Heart right ventricle (tissue), 16 donors: ENCODE results near the gene HOXB2. TPM values are rescaled to one million over a fixed set of nuclear protein-coding genes. Genes with fewer than 3 reads are reported as not detected.

Experiments used
- ATAC-seq, 8 donors: fragments of 200-7000 bp; cut with Tn5 transposase; one replicate each; pipeline ENCODE4 v1.9.1; 2020; ENCODE audit warnings: mild to moderate bottlenecking in 8 of 8, moderate library complexity in 8 of 8, moderate number of reproducible peaks in 1 of 8
- DNase-seq, 2 donors: peaks; one replicate each; pipeline ENCODE4 v3.0.0-alpha.2; 2020
- H3K27ac ChIP-seq, 10 donors: fragments of 200-600 bp; sonication (generic) in 2 of 10; one replicate each; pipeline versions ENCODE4 v1.5.0 to v1.8.0; 2020 to 2022; ENCODE audit warnings: mild to moderate bottlenecking in 3 of 10
- H3K27me3 ChIP-seq, 7 donors: fragments of 200-600 bp; one replicate each; pipeline ENCODE4 v1.8.0; 2021 to 2022; ENCODE audit warnings: mild to moderate bottlenecking in 2 of 7
- H3K36me3 ChIP-seq, 9 donors: fragments of 200-600 bp; sonication (generic) in 1 of 9; one replicate each; pipeline versions ENCODE4 v1.5.0 to v1.8.0; 2020 to 2022; ENCODE audit warnings: mild to moderate bottlenecking in 2 of 9
- H3K4me1 ChIP-seq, 9 donors: fragments of 200-600 bp; sonication (generic) in 1 of 9; one replicate each; pipeline versions ENCODE4 v1.5.0 to v1.8.0; 2020 to 2022; ENCODE audit warnings: mild to moderate bottlenecking in 4 of 9
- H3K4me3 ChIP-seq, 10 donors: fragments of 200-600 bp; sonication (generic) in 2 of 10; one replicate each; pipeline versions ENCODE4 v1.5.0 to v1.8.0; 2020 to 2022; ENCODE audit warnings: mild to moderate bottlenecking in 7 of 10, moderate library complexity in 2 of 10
- H3K9me3 ChIP-seq, 11 donors: fragments of 200-600 bp in 10 of 11; sonication (generic) in 2 of 11; one replicate each; pipeline versions ENCODE4 v1.5.0 to v1.8.0; 2013 to 2022; ENCODE audit warnings: mild to moderate bottlenecking in 2 of 11, control low read depth in 1 of 11, moderate library complexity in 1 of 11
- WGBS, 2 donors: extraction: QIAGEN DNeasy Blood & Tissue Kit; methylation state at CpG; one replicate each; pipeline ENCODE4 v1.1.7; 2013; ENCODE audit warnings: inconsistent platforms in 1 of 2; 5-methylcytosine and 5-hydroxymethylcytosine counted together
- intact Hi-C, 10 donors: fragments of 100-400 bp; cut with DNase I; formaldehyde crosslinking; loops; one replicate each; pipeline versions ENCODE4 v1.11.1 to v1.14.2; 2022
- polyA plus RNA-seq, 2 donors: library from polyadenylated mRNA; stranded (reverse); fragments of 200-250 nt; gene quantifications; one replicate each; pipeline ENCODE4 v1.2.3, GENCODE V29; 2013
- total RNA-seq, 10 donors: library from RNA; stranded (reverse); fragmentation: NEBNext Ultra II Directional in 3 of 10; extraction: Animal tissue kit (Norgen Biotek cat#: 25700) in 3 of 10; gene quantifications; one replicate each; pipeline versions ENCODE4 v1.2.1 to v1.2.4, GENCODE V29; 2021 to 2023
- TF ChIP-seq, protein P1 (sequence below), 9 donors: fragments of 200-600 bp; sonication (generic) in 2 of 9; IDR thresholded peaks; one replicate each; pipeline versions ENCODE4 v1.5.0 to v1.8.0; 2021 to 2022; ENCODE audit warnings: antibody characterized with exemption in 9 of 9, mild to moderate bottlenecking in 5 of 9, moderate library complexity in 1 of 9
- donor health status: Arrhythmogenic right ventricular cardiomyopathy.
- donor health status: ischemic (EF 13 %, LVEDD 7.1; RV severe dilation, severe dysfunction).
- donor health status: healthy with polysubstance abuse.
- donor health status: DM: no; HTN: yes; CAD: no.
- donor health status: DM: no; HTN: no; CAD: no.
- donor health status: ischemic (EF 25% LVEDD 6.9; RV normal size, moderate dysfunction).
- donor health status: ischemic (EF 25% LVEDD 5.7; RV mildly dilated, moderate dysfunction).
- donor health status: healthy.
- donor health status: DM: yes; HTN: yes; CAD: no.
- donor health status: Ischemic cardiomyopathy.
- donor health status: ischemic (EF 35%, LVEDD 5.7; RV mildly dilated, moderate dysfunction).
- donor health status: nonischemic (EF 11% LVEDD 7.7; RV severe dilation, severe dysfunction).
- donor health status: DM: yes; HTN: yes; CAD: no.
- donor health status: PGD.
- donor health status: ischemic (EF 29% LVEDD 5.4; RV normal size, mild dysfunction).
- donor health status: nonischemic (EF 23%, LVEDD 6.1; RV moderate dilation, normal function).

The HOXB2 gene
- total and polyA plus RNA-seq, 12 donors, result 0.47 to 7.9 (median 2.2) TPM

- WGBS, 2 donors, result 41 to 44% methylated on average over 5 of the region's 5 CpGs
- Histone ChIP-seq H3K27me3 (peaks cover 0 to 100% (median 96%) of the 10 kb centered on the region in 7 donors), H3K36me3 (peaks cover 0 to 4% (median 0%) of the 10 kb centered on the region in 9 donors), H3K27ac (no peak overlapping the region), H3K4me3 (no peak overlapping the region), H3K9me3 (no peaks in the 10 kb centered on the region), H3K4me1 (peaks cover 0 to 26% (median 0%) of the 10 kb centered on the region in 9 donors)
- TF ChIP-seq, protein P1, sequence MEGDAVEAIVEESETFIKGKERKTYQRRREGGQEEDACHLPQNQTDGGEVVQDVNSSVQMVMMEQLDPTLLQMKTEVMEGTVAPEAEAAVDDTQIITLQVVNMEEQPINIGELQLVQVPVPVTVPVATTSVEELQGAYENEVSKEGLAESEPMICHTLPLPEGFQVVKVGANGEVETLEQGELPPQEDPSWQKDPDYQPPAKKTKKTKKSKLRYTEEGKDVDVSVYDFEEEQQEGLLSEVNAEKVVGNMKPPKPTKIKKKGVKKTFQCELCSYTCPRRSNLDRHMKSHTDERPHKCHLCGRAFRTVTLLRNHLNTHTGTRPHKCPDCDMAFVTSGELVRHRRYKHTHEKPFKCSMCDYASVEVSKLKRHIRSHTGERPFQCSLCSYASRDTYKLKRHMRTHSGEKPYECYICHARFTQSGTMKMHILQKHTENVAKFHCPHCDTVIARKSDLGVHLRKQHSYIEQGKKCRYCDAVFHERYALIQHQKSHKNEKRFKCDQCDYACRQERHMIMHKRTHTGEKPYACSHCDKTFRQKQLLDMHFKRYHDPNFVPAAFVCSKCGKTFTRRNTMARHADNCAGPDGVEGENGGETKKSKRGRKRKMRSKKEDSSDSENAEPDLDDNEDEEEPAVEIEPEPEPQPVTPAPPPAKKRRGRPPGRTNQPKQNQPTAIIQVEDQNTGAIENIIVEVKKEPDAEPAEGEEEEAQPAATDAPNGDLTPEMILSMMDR (IDR thresholded peaks at IDR 0.05), result no peak
- ATAC-seq (no peak), DNase-seq (no peak)
- intact Hi-C loops, result no loop called here
These were observed 8.3 kb upstream of the HOXB2 start for GRCh38 chr17:48553190-48553547.

GRCh38 chr17:48552466-48553189 lies 7.7 kb upstream of the HOXB2 start:
- H3K4me1 ChIP-seq, result peaks cover 0 to 28% (median 0%) of the 10 kb centered on the region in 9 donors

DNA sequence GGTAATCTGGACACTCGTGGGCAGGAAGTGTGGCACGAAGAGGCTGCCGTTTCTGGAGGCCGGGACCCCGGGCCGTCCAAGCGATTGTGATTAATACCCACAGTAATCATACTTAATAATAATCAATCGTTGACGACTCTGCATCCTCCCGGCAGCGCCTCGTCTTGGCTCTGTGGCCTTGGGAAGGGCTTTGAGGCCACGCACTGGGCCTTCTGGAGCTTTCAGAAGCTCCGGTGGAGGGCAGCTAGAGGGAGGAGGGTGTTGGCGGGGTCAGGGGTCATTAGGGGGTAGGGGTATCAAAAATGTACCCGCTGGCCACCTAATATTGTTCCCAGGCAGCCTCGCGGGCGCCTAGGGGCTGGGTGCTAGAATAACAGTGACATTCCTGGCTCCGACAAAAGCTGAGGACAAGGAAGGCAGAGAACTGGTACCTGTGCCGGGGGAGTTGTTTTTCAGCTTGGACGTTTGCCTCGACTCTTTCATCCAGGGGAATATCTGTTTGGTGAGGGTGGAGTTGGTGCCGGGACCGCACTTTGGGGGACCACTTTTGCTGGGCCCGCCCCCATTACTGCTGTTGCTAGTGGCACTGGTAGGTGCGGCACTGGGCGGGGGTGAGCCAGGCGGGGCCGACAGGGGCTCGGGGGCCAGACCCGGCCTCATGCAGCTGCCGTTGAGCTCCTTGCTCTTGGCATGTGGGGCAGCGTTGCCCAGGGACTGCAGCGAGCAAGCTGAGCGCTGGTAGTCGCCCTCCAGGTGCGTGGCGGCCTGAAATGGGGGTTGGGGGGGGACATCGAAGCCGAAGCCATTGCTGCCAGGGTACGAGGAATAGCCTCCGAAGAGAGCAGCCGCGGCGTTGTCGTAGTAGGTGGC lies 6.9 kb upstream of the HOXB2 start:
- peaks cover 0 to 29% (median 0%) of the 10 kb centered on the region in 9 donors for H3K4me1 ChIP-seq
- ATAC-seq (no peak), DNase-seq (no peak)
- TF ChIP-seq, protein P1 (IDR thresholded peaks at IDR 0.05), result no peak
- no peak overlapping the region for H3K4me3 ChIP-seq
- H3K36me3 ChIP-seq, result peaks cover 0 to 4% (median 0%) of the 10 kb centered on the region in 9 donors
- intact Hi-C loops, result no loop called here
- H3K9me3 ChIP-seq, result no peaks in the 10 kb centered on the region
- H3K27me3 ChIP-seq, result peaks cover 0 to 100% (median 96%) of the 10 kb centered on the region in 7 donors
- no peak overlapping the region for H3K27ac ChIP-seq
- 42 to 48% methylated on average over 47 of the region's 47 CpGs for WGBS, 2 donors

More at GRCh38 chr17:48552466-48553189, 7.7 kb upstream of the HOXB2 start:
- Histone ChIP-seq H3K36me3 (peaks cover 0 to 4% (median 0%) of the 10 kb centered on the region in 9 donors), H3K27ac (no peak overlapping the region), H3K4me3 (no peak overlapping the region), H3K27me3 (peaks cover 0 to 100% (median 96%) of the 10 kb centered on the region in 7 donors), H3K9me3 (no peaks in the 10 kb centered on the region)
- no peak for DNase-seq
- WGBS, 2 donors, result 33 to 39% methylated on average over 11 of the region's 11 CpGs
- TF ChIP-seq, protein P1 (IDR thresholded peaks at IDR 0.05), result no peak
- intact Hi-C loops, result no loop called here
- no peak for ATAC-seq

GRCh38 chr17:48551214-48551555 lies 6.3 kb upstream of the HOXB2 start:
- Histone ChIP-seq H3K36me3 (peaks cover 0 to 4% (median 0%) of the 10 kb centered on the region in 9 donors), H3K27me3 (peaks cover 0 to 100% (median 96%) of the 10 kb centered on the region in 7 donors), H3K4me1 (peaks cover 0 to 33% (median 6%) of the 10 kb centered on the region in 9 donors)

More at GRCh38 chr17:48551214-48551555, 6.3 kb upstream of the HOXB2 start:
- intact Hi-C loops, result no loop called here
- TF ChIP-seq, protein P1 (IDR thresholded peaks at IDR 0.05), result no peak
- no peak for DNase-seq
- Histone ChIP-seq H3K27ac (no peak overlapping the region), H3K4me3 (no peak overlapping the region), H3K9me3 (no peaks in the 10 kb centered on the region)
- ATAC-seq, result no peak
- WGBS, 2 donors, result 47 to 56% methylated on average over 19 of the region's 19 CpGs
